Fibroblast of upper back skin (primary cell): Measurements from ENCODE around the gene CDK4.
A peak's percentile ranks its signal among the peaks of the same experiment; 100 is the strongest.
"Not testable (repeated sequence)": the region's sequence is repeated elsewhere in the genome, so short reads cannot be mapped to it uniquely, and the experiment has no call there.

Experiments
- DNase-seq: peaks from one replicate; pipeline ENCODE4 v3.0.0-alpha.2; 2013

CDK4 gene

DNA sequence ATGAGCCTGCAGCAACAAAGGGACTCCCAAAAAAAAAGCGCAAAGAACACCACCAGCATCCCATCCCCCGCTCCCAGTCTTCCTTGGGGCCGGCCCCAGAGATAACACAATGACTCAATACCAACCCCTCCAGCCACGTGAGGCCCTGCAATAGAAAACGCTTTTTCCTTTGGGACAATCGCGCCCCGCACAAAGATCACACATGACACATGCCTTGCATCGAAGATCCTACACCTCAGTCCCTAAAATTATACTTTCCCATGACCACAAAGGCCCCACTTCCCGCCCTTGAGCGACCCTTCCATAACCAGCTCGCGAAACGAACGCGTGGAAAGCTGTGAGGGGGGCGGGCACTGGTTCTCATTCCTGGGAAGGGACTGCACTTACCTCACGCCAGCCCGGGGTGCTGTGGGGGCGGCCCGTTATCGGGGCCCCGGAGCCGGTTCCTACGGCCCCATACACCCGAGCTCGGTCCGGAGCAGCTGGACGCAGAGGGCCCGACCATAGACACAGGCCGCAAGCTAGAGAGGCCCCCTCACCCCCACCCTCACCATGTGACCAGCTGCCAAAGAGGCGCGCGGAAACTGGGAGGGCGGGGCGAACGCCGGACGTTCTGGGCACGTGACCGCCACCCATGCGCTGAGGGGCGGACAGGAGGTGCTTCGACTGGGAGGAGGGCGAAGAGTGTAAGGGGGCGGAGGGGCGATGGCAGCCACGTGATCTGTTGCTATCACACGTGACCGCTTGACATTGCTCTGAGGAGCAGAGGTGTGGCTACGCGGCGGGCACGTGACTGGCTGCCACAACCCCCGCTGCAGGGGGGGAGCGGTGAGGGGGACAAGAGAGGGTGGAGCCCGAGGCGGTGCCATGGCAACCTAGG is at the start of gene CDK4:
TSS of gene CDK4 (minus strand) at position 523 of the 880 bp plus-strand sequence. CDS start 593 bp downstream, outside the sequence.
- peak; percentile 100 for DNase-seq

DNA sequence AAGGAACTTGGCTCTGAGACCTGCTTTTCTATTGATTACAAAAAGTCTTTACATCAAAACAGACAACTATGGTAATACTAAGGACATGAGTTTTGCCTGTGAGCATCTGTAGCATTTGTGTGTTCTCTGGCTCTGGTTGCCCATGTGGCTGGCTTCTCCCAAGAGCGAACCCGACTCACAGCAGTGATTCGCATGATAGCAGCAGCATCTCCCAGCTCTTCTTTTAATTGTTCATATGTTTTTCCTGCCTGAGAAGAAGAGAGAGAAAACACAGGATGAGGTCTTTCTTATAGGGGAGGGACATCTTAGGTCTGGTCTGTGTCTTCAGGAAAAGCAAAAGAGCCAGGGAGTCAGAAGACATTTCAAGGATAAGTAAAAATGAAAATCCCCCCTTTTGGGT is 48.9 kb upstream of the CDK4 start:
- no peak for DNase-seq

GRCh38 chr12:57797933-57798332 is 45.8 kb upstream of the CDK4 start:
- DNase-seq = no peak

DNA sequence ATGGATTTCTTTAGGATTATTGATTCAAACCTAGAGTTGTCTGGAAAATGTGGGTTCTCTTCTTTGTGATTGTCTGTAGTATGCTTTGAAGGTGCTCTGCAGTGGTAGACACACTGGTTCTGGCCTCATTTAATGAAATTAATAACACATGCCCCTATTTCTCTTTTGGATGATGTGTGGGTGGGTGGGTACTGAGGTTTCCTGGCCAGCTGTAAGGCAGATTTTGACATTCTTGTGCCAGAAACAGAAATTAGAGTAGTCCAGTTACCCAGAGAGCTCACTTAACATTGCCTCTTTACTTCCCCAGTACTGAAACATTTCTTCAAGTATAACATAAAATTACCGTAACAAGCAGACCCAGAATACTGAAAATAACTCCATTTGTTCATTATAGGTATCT is 44.9 kb upstream of the CDK4 start:
- DNase-seq = no peak

- DNase-seq = no peak
These were observed 43.2 kb upstream of the CDK4 start for GRCh38 chr12:57795354-57795753.

DNA sequence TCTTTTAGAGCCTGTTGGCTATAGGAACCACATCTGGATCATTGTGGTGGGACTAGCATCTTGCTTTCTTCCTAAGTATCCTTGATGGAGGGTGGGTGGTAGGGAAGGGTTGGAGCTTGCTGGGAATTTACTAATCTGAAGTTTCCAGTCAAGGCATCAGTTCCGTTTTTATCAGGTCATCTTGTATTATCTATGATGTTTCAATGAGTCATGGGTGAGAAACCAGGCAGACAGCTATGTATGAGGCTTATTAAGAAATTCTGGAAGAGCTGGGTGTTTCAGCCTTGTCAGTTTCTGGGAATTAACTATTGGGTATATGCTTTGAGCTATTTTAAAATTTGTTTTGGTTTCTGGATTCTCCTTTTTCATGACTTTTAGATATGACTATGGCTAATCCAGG is 41.8 kb upstream of the CDK4 start:
- peak; percentile 76 for DNase-seq

DNA sequence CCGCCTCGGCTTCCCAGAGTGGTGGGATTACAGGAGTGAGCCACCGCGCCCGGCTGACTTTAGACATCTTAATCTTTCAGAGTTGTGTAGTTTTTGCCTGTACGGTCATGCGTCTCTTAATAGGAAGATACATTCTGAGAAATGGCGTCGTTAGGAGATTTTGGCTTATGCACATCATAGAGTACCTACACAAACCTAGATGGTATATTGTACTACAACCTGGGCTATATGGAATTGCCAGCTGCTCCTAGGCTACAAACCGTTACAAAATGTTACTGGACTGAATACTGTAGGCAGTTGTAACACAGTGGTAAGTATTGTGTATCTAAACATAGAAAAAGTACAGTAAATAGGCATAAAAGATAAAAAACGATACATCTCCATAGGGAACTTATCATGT is 31.8 kb upstream of the CDK4 start:
- no peak for DNase-seq

DNA sequence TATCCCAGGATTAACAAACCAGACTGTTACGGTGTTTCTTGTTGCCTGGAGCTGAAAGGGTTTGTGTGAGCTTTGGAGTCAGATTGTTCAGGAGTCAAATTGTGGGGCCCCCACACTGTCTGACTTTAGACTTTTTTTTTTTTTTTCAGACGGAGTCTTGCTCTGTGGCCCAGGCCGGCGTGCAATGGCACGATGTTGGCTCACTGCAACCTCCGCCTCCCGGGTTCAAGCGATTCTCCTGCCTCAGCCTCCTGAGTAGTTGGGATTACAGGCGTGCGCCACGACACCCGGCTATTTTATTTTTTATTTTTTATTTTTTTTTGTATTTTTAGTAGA is 31.3 kb upstream of the CDK4 start:
- no peak for DNase-seq

DNA sequence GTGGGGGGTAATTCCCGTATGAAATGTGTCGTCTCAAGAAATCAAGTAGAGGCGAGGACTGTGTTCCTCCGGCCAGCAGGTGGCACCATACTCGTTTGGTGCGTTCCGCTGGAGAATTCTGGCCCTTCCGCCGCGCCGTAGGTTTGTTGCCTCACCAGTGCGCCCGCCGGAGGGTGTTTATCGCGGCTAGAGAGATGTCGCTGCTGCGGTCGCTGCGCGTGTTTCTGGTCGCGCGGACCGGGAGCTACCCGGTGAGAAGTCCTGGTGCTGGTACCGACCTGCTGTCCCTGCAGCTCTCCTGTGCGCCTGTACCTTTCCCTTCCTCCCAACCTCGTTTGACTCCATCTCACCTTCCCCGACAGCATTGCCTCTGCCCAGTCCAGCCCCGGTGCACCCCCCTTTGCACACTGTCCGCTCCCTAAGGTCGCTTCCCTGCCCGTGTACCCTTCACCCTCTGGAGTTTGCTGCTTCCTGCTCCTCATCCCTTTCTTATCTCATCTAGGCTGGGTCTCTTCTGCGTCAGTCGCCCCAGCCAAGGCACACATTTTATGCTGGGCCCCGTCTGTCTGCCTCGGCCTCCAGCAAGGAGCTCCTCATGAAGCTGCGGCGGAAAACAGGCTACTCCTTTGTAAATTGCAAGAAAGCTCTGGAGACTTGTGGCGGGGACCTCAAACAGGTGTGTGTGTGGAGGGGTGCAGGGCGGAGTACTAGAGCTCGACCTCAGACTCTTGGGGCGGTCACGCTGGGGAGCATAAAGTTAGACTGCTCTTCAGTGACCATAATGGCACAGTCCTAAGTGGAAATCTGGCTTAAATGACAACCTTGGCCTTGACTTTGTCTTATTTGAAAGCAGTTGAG is 30.7 kb upstream of the CDK4 start, which contains the start of gene TSFM:
TSS of gene TSFM (plus strand) at position 180 of the 858 bp plus-strand sequence. CDS start at position 195, 15 bp downstream.
- peak; percentile 92 for DNase-seq

- no peak for DNase-seq
These were observed 30.1 kb upstream of the CDK4 start for GRCh38 chr12:57782243-57782607.

DNA sequence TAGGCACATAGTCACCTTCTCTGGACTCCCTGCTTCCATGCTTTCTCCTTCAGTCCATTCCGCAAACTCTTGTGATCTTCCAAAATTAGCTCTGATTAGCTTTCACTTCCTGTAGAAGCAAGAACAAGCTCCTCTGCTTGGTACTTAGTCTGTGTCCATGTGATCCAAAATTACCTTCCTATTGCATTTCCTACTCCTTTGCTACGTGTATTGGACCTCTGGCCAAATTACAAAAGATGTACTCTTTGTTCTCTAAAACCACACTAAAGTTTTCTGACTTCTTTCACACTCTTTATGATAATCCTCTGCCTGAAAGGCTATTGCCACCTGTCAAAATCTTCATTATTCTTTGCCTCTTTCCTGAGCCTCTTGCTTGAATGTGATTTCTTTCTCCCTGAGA is 29.7 kb upstream of the CDK4 start:
- no peak for DNase-seq

DNA sequence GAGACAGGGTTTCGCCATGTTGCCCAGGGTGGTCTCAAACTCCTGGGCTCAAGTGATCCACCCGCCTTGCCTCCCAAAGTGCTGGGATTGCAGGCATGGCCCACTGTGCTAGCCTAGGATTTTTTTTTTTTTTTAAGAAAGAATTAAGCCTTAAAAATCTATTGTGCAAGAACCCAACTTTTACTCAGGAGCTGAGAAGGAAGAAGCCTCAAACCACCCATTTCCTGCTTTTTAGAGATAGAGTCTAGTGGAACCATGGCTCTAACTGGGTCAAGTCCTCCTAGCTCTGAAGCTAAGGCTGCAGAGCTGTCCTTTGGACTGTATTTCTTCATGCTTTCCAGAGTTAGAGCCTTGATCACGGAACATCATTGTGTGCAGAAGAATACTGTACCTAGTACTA is 29.1 kb upstream of the CDK4 start:
- DNase-seq = no peak

GRCh38 chr12:57780284-57780897 is 28.3 kb upstream of the CDK4 start:
- no peak for DNase-seq

DNA sequence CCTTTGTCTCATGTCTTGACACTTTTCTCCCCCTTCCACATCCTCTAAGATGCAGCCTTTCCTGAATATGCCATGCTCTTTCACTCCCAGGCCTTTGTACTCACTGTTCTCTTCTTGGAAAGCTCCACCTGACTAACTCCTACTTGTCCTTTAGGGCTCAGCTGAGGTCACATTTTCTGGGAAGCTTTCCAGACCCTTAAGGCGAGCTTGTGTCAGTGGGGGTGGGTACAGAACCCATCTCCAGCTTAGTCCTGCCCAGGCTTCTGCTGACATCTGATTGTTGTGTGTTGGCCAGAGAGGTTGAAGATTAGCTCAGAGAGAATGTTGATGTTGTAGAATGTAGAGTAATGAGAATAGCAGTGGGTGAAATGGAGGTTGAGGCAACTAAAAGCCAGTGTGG is 27.6 kb upstream of the CDK4 start:
- no peak for DNase-seq

DNA sequence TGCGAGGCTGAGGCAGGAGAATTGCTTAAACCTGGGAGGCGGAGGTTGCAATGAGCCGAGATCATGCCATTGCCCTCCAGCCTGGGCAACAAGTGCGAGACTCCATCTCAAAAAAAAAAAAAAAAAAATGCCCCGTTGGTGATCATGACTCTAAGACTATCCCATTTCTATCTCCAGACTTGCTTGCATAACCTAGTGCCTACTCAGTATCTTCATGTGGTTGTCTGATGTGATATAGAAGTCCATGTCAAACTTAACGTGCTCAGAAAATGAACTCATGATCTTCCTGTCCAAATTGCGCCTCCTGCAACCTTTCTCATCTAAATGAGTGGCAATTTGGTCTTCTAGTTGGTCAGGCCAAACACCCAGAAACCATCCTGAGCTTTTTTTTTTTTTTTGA is 25.8 kb upstream of the CDK4 start:
- DNase-seq = no peak

DNA sequence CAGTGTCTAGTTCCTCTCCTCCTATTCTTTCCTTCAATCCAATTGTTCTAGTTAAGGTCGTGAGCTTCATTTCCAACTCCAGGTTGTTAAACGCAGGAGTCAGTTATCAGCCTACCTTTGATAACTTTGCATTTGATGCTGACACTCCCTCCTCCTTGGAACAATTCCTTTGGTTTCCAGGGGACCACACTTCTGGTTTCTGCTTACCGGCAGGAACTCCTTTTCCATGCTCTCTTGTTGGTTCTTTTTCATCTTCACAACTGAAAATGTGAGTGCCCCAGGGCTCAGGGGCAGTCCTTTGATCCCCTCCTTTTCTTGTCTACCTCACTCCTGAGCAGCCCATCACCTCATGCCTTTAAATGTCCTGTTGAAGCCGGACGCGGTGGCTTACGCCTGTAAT is 25.3 kb upstream of the CDK4 start:
- no peak for DNase-seq

DNA sequence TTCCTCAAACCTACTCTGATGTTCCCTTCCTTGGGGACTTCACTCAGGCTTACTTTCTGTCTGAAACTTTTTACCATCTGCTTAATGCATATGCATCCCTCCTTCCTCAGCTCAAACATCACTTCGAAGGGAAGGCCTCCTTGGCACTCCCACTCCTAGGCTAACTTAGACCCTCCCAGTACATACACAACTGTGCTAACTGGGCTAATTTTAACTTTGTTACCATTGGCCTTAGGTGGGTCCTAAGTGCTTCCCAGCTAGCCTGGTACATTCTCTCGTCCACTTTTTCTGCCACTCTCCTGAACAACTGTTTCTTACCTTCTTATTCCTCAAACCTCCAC is 24.1 kb upstream of the CDK4 start:
- DNase-seq = no peak

GRCh38 chr12:57775563-57776246 is 23.6 kb upstream of the CDK4 start:
- DNase-seq = no peak

DNA sequence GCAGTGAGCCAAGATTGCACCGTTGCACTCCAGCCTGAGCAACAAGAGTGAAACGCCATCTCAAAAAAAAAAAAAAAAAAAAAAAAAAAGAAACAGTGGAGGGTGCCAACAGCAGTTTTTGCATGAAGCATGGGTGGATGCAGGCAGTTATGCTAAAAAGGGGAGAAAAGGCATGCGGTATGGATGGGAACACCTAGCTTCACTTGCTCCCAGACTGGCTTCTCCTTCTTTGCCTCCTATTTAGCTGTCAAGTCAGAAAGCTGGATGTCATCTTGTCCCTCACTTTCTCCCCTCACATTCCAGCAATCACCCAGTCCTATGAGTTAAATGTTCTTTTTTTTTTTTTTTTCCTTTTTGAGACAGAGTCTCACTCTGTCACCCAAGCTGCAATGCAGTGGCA is 22.9 kb upstream of the CDK4 start:
- no peak for DNase-seq

- not testable (repeated sequence) for DNase-seq
These were observed 22.5 kb upstream of the CDK4 start for GRCh38 chr12:57774634-57775033.

- peak; percentile 41 for DNase-seq
These were observed 20.6 kb upstream of the CDK4 start, which contains the start of gene EEF1AKMT3 for GRCh38 chr12:57772429-57773322. EEF1AKMT3 (plus strand) TSS chr12:57772614; CDS start chr12:57772725, 111 bp downstream.

GRCh38 chr12:57771873-57772428 is 19.8 kb upstream of the CDK4 start, which contains the start of gene METTL1:
METTL1 (minus strand) TSS chr12:57772105; CDS start chr12:57772083, 22 bp downstream.
- peak; percentile 97 for DNase-seq
